GM21390 (cell line): ENCODE measurements around the gene ZC3H12A.
"Not testable (repeated sequence)": the region's sequence is repeated elsewhere in the genome, so short reads cannot be mapped to it uniquely, and the experiment has no call there.

Experiments used
- ATAC-seq: cut with Tn5 transposase; IDR thresholded peaks from one replicate; pipeline ENCODE4 v1.9.1; 2021; ENCODE audit not compliant: unreplicated experiment

The ZC3H12A gene

DNA sequence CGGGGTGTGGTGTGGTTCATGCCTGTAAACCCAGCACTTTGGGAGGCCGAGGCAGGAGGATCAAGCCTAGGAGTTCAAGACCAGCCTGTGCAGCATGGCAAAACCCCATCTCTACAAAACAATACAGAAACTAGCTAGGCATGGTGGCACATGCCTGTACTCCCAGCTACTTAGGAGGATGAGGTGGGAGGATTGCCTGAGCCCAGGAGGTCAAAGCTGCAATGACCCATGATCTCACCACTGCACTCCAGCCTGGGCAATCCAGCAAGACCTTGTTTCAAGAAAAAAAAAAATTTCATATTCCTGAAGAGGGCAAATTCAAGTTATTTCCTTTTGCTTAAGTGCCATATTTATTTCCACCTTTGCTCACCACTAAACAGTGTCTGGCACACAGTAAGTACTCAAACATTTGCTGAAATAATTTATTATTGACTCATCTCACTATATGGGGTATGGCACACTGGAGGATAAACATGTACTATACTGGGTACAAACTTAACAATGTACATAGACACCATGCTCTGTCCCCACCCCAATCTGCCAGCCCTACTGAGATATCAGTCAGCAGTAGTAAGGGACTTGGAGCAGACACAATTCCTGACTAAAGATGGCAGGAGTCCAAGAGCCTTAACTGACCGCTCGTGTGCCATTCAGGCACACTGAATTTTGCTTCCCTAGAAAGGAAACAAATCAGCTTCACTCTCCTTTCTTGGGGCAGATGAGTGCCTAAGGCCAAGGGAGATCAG, 24.7 kb downstream of the ZC3H12A start:
- no peak for ATAC-seq

GRCh38 chr1:37501661-37502060, 27.3 kb downstream of the ZC3H12A start:
- no peak for ATAC-seq

DNA sequence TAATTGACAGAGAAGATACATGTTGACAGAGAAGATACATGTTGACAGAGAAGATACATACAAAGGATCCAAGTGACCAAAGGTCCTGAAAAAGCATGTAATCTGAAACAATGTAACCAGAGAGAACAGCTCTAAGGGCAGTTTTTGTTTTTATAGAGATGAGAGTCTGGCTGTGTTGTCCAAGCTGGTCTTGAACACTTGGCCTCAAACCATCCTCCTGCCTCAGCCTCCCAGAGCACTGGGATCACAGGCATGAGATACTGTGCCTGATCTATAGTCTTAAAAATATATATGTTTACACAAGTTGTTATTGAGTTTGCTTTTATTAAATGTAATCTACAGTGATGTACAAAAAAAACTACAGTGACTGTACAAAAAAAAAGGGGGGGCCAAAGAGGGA, 27.7 kb downstream of the ZC3H12A start:
- no peak for ATAC-seq

GRCh38 chr1:37502791-37503190, 28.4 kb downstream of the ZC3H12A start:
- not testable (repeated sequence) for ATAC-seq

DNA sequence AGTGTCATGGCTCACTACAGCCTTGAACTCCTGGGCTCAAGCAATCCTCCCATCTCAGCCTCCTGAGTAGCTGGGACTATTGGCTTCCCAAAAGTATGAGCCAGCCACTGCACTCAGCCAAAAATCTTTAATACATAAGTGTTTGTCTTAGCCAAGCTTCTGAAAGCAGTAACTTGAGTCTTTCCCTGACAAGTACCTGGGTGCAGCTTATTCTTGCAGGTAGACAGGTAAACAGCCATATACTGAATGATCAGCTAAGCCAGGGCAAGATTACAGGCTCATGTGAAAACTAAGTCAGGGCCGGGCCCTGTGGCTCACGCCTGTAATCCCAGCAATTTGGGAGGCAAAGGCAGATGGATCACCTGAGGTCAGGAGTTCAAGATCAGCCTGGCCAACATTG, 32.4 kb downstream of the ZC3H12A start:
- no peak for ATAC-seq

GRCh38 chr1:37509181-37509580, 34.8 kb downstream of the ZC3H12A start:
- ATAC-seq: no peak

DNA sequence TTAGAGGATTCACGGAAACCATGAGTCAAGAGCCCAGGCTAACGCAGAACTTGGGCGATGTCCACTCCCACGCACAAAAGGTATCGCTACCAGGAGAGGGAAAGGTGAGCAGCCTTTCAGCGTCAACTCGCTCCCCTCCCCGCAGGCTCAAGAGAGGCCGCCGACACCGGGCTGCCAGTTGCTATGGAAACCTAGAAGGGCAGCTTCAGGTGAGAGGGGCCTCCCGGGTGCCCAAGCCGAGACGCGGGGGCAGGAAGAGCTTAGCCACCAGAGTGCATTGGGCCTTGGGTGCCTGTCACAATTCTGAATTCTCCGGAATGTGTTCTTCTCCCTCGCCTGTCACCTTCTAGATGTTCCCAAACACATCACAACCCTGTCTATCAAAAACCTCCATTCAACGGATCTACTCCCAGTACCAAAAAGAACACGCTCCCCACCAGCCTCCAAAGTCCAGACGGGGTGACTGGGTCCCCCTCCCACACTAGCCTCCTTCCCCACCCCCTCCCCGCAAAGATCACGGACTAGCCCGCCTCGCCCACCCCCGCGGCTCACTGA, 39.5 kb downstream of the ZC3H12A start:
- no peak for ATAC-seq

DNA sequence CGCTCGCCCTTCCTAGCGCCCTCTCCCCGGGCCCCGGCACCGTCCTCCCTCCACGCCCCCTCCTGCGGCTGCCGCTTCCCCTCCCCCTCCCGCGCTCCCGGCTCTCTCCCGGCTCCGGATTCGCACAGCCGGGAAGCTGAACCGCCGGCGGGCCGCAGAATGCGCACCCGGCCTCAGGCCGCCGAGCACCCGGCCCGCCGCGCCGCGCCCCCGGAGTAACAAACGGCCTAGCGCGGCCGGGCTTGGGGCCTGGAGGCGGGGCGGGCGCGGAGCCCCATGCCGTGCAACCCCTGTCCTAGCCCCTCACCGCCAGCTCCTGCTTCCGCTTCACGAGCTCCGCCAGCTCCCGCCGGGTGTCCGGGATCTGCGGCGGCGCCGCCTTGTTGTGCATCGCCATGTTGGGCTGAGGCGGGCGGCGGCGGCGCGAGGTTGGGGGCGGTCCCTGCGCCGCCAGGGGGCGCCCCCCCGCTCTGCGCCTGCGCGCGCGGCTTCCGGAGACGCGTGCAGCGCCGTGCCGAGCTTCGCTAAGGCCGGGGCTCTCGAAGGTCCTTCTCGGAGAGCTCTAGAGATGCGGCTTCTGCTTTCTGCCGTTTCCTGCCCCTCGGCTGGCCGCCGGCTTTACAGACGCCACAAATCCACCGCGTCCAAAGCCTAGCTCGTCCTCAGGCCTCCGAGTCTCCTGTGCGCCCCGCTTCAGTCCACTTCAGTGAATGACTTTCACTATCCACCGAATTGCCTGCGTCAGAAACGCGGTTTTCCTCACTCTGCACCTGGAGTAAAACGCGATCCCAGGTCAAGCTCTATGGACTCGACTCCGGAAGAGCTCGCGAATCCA, 40.2 kb downstream of the ZC3H12A start, which contains the start of gene MEAF6:
TSS of gene MEAF6 (minus strand) at position 417 of the 835 bp plus-strand sequence. CDS start at position 397, 20 bp downstream.
- ATAC-seq: peak; percentile 95

DNA sequence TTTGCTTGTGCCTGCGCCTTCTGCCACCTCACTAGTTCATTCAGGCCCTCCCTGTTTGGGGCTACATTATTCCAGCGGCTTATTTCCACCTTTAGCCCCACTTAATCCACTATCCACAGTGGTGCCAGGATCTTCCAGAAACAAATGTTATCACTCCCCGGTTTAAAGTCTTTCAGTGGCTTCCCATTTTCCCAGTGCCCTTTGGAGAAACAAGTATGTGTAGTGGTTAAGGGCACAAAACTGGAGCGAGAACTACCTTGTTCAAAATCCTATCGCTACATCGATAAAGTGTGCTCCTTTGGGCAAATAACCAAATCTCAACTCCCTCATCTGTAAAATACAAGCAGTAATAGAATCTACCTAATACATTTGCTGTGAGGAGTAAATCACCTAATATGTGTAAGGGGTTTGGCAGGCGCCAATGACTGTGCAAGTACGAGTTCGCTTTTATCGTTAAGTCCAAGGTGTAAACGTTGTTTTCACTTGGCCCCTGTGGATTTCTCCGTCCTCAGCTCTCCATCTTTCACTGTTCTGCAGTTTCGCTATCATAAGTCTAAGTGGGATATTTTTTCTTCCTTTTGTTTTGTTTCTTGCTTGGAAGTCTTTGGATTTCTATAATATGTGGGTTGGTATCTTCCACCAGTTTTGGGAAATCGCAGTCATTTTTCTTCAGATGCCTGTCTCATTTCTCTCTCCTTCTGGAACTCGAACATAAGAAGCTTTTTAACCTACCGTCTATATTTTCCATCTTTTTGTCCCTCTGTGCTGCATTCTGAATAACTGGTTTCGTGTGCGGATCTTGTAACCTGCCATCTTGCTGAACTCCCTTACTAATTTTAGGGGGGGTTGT, 41.0 kb downstream of the ZC3H12A start:
- no peak for ATAC-seq

- no peak for ATAC-seq
These were observed 43.2 kb downstream of the ZC3H12A start for GRCh38 chr1:37517569-37517968.

DNA sequence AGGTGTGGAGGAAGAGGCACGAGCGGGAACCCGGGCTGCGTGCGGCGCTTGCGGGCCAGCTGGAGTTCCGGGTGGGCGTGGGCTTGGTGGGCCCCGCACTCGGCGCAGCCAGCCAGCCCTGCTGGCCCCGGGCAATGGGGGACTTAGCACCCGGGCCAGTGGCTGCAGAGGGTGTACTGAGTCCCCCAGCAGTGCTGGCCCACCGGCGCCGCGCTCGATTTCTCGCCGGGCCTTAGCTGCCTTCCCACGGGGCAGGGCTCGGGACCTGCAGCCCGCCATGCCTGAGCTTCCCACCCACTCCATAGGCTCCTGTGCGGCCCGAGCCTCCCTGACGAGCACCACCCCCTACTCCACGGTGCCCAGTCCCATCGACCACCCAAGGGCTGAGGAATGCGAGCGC, 43.9 kb downstream of the ZC3H12A start:
- not testable (repeated sequence) for ATAC-seq

DNA sequence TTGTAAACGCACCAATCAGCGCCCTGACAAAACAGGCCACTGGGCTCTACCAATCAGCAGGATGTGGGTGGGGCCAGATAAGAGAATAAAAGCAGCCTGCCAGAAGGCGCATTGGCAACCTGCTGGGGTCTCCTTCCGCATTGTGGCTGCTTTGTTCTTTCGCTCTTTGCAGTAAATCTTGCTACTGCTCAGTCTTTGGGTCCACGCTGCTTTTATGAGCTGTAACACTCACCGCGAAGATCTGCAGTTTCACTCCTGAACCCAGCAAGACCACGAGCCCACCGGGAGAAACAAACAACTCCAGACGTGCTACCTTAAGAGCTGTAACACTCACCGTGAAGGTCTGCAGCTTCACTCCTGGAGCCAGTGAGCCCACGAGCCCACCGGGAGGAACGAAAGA, 44.5 kb downstream of the ZC3H12A start:
- ATAC-seq: not testable (repeated sequence)

DNA sequence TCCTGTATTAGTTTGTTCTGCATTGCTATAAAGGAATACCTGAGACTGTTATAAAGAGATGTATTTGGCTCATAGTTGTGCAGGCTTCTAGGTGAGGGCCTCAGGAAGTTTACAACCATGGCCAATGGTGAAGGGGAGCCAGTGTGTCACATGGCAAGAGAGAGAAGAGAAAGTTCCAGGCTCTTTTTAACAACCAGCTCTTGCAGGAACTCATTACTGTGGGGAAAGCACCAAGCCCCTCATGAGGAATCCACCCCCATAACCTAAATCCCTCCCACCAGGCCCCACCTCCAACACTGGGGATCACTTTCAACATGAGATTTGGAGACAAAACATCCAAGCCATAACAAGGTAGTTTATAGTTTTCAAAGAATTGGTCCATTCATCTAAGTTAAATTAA, 45.2 kb downstream of the ZC3H12A start:
- no peak for ATAC-seq

GRCh38 chr1:37529888-37530287, 55.5 kb downstream of the ZC3H12A start:
- ATAC-seq: not testable (repeated sequence)

DNA sequence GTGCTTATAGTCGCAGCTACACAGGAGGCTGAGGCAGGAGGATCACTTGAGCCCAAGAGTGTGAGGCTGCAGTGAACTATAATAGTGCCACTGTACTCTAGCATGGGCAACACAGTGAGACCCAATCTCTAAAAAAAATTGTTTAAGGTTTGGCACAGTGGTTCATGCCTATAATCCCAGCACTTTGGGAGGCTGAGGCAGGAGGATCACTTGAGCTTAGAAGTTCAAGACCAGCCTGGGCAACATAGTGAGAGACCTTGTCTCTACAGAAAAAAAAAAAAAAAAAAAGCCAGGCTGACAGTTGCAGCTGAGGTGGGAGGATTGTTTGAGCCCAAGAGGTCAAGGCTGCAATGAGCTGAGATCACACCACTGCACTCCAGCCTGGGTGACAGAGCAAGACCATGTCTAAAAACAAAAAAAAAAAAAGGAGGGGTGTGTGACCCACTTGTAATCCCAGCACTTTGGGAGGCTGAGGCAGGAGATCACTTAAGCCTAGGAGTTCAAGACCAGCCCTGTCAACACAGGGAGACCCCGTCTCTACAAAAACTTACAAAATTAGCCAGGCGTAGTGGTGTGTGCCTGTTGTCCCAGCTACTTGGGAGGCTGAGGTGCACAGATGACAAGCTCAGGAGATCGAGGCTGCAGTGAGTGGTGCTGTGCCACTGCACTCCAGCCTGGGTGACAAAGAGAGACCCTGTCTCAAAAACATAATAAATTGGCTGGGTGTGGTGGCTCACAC, 58.2 kb downstream of the ZC3H12A start:
- not testable (repeated sequence) for ATAC-seq

- ATAC-seq: no peak
These were observed 59.1 kb downstream of the ZC3H12A start for GRCh38 chr1:37533317-37534093.
